SK-N-SH treated with all-trans-retinoic acid at 6 μM for 48 hours (cell line): Measurements from ENCODE around the gene CDCA3.

Experiments
- ARNTL ChIP-seq: fragments of 450-650 bp; formaldehyde crosslinking; IDR thresholded peaks from 2 replicates; pipeline ENCODE4 v1.5.0; 2020; ENCODE audit warnings: low read depth, mild to moderate bottlenecking, moderate library complexity, borderline replicate concordance
- CREB5 ChIP-seq: fragments of 250-450 bp; sonication (Bioruptor Pico); IDR thresholded peaks from 2 replicates; pipeline ENCODE4 v1.5.1; 2020; ENCODE audit warnings: low read depth, mild to moderate bottlenecking, moderate library complexity
- CSDC2 ChIP-seq: fragments of 250-450 bp; sonication (Bioruptor Pico); IDR thresholded peaks from 2 replicates; pipeline ENCODE4 v1.5.0; 2020; ENCODE audit warnings: mild to moderate bottlenecking, moderate library complexity
- CSRNP3 ChIP-seq: fragments of 250-450 bp; sonication (Bioruptor Pico); IDR thresholded peaks from 2 replicates; pipeline ENCODE4 v1.5.1; 2021; ENCODE audit warnings: mild to moderate bottlenecking, moderate library complexity
- ESRRG ChIP-seq: fragments of 250-450 bp; sonication (Bioruptor Pico); IDR thresholded peaks from 2 replicates; pipeline ENCODE4 v1.6.1; 2021; ENCODE audit warnings: mild to moderate bottlenecking
- GLIS3 ChIP-seq: fragments of 250-450 bp; sonication (Bioruptor Pico); IDR thresholded peaks from 2 replicates; pipeline ENCODE4 v1.5.0; 2020; ENCODE audit warnings: mild to moderate bottlenecking, moderate library complexity
- PATZ1 ChIP-seq: fragments of 250-450 bp; sonication (Bioruptor Pico); IDR thresholded peaks from 2 replicates; pipeline ENCODE4 v1.8.0; 2020; ENCODE audit warnings: mild to moderate bottlenecking, moderate library complexity, borderline replicate concordance
- POU6F1 ChIP-seq: fragments of 250-450 bp; sonication (Bioruptor Pico); IDR thresholded peaks from 2 replicates; pipeline ENCODE4 v1.8.0; 2021; ENCODE audit warnings: low read depth, mild to moderate bottlenecking, moderate library complexity, borderline replicate concordance
- RARB ChIP-seq: fragments of 250-450 bp; sonication (Bioruptor Pico); IDR thresholded peaks from 2 replicates; pipeline ENCODE4 v1.8.0; 2021; ENCODE audit warnings: mild to moderate bottlenecking, moderate library complexity
- TOX ChIP-seq: fragments of 250-450 bp; sonication (Bioruptor Pico); IDR thresholded peaks from 2 replicates; pipeline ENCODE4 v1.8.0; 2021; ENCODE audit warnings: mild to moderate bottlenecking, moderate library complexity, borderline replicate concordance
- TSHZ2 ChIP-seq: fragments of 250-450 bp; sonication (Bioruptor Pico); IDR thresholded peaks from 2 replicates; pipeline ENCODE4 v1.5.0; 2020; ENCODE audit warnings: mild to moderate bottlenecking, moderate library complexity
- ZFP3 ChIP-seq: fragments of 250-450 bp; sonication (Bioruptor Pico); IDR thresholded peaks from 2 replicates; pipeline ENCODE4 v1.5.0; 2020; ENCODE audit warnings: mild to moderate bottlenecking, moderate library complexity
- ZFP30 ChIP-seq: fragments of 450-650 bp; formaldehyde crosslinking; IDR thresholded peaks from 2 replicates; pipeline ENCODE4 v1.5.0; 2022; ENCODE audit warnings: mild to moderate bottlenecking, moderate library complexity
- ZNF565 ChIP-seq: fragments of 450-650 bp; formaldehyde crosslinking; conservative IDR thresholded peaks from 2 replicates; pipeline ENCODE4 v1.5.0; 2020; ENCODE audit warnings: low read depth, mild to moderate bottlenecking, moderate library complexity

GRCh38 chr12:6842075-6842474 is 9.0 kb downstream of the CDCA3 start:
- TF ChIP-seq ARNTL (CRISPR knock-in tag) (no peak), ZNF565 (CRISPR knock-in tag) (no peak), ZFP30 (no peak), RARB (no peak), CSDC2 (CRISPR knock-in tag) (no peak), TOX (CRISPR knock-in tag) (no peak), PATZ1 (CRISPR knock-in tag) (no peak), POU6F1 (CRISPR knock-in tag) (no peak), GLIS3 (no peak), CSRNP3 (CRISPR knock-in tag) (no peak), ESRRG (no peak), TSHZ2 (CRISPR knock-in tag) (no peak), ZFP3 (no peak), CREB5 (CRISPR knock-in tag) (no peak)
